IMR-90 (cell line): ENCODE data around the gene NIPAL3. TPM values are rescaled to one million over a fixed set of nuclear protein-coding genes. Genes with fewer than 3 reads are reported as not detected.

ENCODE experiments used
- ATAC-seq: fragments of 200-7000 bp; cut with Tn5 transposase; 2 replicates; pipeline ENCODE4 v1.9.1; 2020; ENCODE audit warnings: low read depth, mild to moderate bottlenecking, moderate library complexity
- BruUV-seq: library from RNA; stranded (reverse); fragments of 400-500 nt; replicated peaks from 2 replicates; lab custom pipeline; 2021; lab: Mats Ljungman, UMichigan
- CTCF ChIA-PET: fragments of 300-600 bp; formaldehyde crosslinking; extraction: SDS; loops from one replicate; lab custom pipeline; 2021; ENCODE audit warnings: antibody characterized with exemption; lab: Yijun Ruan, JAX
- POLR2A ChIA-PET: fragments of 300-600 bp; sonication (Branson Sonifier 250); formaldehyde crosslinking; loops from one replicate; lab custom pipeline; 2022; ENCODE audit warnings: antibody characterized with exemption; ENCODE audit not compliant: unreplicated experiment; lab: Charles Lee
- DNase-seq: peaks from one replicate; pipeline ENCODE4 v3.0.0; 2013
- H2AFZ ChIP-seq: replicated peaks from 2 replicates; pipeline ENCODE3; 2013; ENCODE audit warnings: low read length, mild to moderate bottlenecking; ENCODE audit not compliant: poor library complexity
- H2AK5ac ChIP-seq: 2 replicates; pipeline ENCODE4 v1.6.1; 2013; ENCODE audit warnings: low read depth, low read length, inconsistent platforms
- H2AK9ac ChIP-seq: replicated peaks from 2 replicates; pipeline ENCODE3; 2013; ENCODE audit warnings: mild to moderate bottlenecking, low read depth, low read length, moderate library complexity; ENCODE audit not compliant: poor library complexity
- H2BK120ac ChIP-seq: 2 replicates; pipeline ENCODE4 v1.6.1; 2013; ENCODE audit warnings: low read depth, low read length, inconsistent platforms
- H2BK15ac ChIP-seq: 3 replicates; pipeline ENCODE4 v1.6.1; 2013; ENCODE audit warnings: low read depth, low read length, inconsistent platforms
- H2BK20ac ChIP-seq: 2 replicates; pipeline ENCODE4 v1.6.1; 2013; ENCODE audit warnings: low read depth, mild to moderate bottlenecking, inconsistent platforms, low read length, moderate library complexity
- H2BK5ac ChIP-seq: 2 replicates; pipeline ENCODE4 v1.6.1; 2013; ENCODE audit warnings: mild to moderate bottlenecking, low read depth, low read length, inconsistent platforms; ENCODE audit not compliant: poor library complexity, severe bottlenecking
- H3K14ac ChIP-seq: replicated peaks from 2 replicates; pipeline ENCODE4 v1.6.1; 2013; ENCODE audit warnings: low read depth, low read length, inconsistent platforms
- H3K18ac ChIP-seq: 2 replicates; pipeline ENCODE4 v1.6.1; 2013; ENCODE audit warnings: low read depth, low read length, control low read depth
- H3K23ac ChIP-seq: 2 replicates; pipeline ENCODE4 v1.6.1; 2013; ENCODE audit warnings: low read depth, low read length, inconsistent platforms
- H3K27ac ChIP-seq: 2 replicates; pipeline ENCODE4 v1.5.1; 2013; ENCODE audit warnings: mild to moderate bottlenecking, control low read depth, low read length; ENCODE audit not compliant: insufficient read depth
- H3K27me3 ChIP-seq: 2 replicates; pipeline ENCODE4 v1.6.1; 2013; ENCODE audit warnings: low read length; ENCODE audit not compliant: control insufficient read depth, insufficient read depth
- H3K36me3 ChIP-seq: 2 replicates; pipeline ENCODE4 v1.6.1; 2013; ENCODE audit warnings: low read length, mixed read lengths; ENCODE audit not compliant: control insufficient read depth, insufficient read depth
- H3K4ac ChIP-seq: 2 replicates; pipeline ENCODE4 v1.6.1; 2013; ENCODE audit warnings: low read depth, low read length, inconsistent platforms
- H3K4me1 ChIP-seq: 2 replicates; pipeline ENCODE4 v1.6.1; 2013; ENCODE audit warnings: low read length, mixed read lengths; ENCODE audit not compliant: control insufficient read depth, insufficient read depth
- H3K4me2 ChIP-seq: 2 replicates; pipeline ENCODE4 v1.6.1; 2013; ENCODE audit warnings: low read depth, mild to moderate bottlenecking, control low read depth, low read length, moderate library complexity
- H3K4me3 ChIP-seq: 2 replicates; pipeline ENCODE4 v1.5.1; 2013; ENCODE audit warnings: low read depth, mild to moderate bottlenecking, control low read depth, low read length, moderate library complexity; ENCODE audit not compliant: insufficient read depth
- H3K56ac ChIP-seq: 2 replicates; pipeline ENCODE4 v1.6.1; 2013; ENCODE audit warnings: low read length, inconsistent platforms; ENCODE audit not compliant: insufficient read depth; ENCODE audit errors: extremely low read depth
- H3K79me1 ChIP-seq, 2 experiments: 2 replicates each; pipeline ENCODE4 v1.6.1; 2013; ENCODE audit warnings: low read length in 2 of 2, inconsistent platforms in 1 of 2, low read depth in 1 of 2
- H3K9ac ChIP-seq: 2 replicates; pipeline ENCODE4 v1.6.1; 2013; ENCODE audit warnings: low read depth, low read length, control low read depth
- H3K9me1 ChIP-seq: 2 replicates; pipeline ENCODE4 v1.6.1; 2013; ENCODE audit warnings: low read length, inconsistent platforms; ENCODE audit not compliant: insufficient read depth
- H3K9me3 ChIP-seq: 2 replicates; pipeline ENCODE4 v1.6.1; 2013; ENCODE audit warnings: low read length; ENCODE audit not compliant: control insufficient read depth, insufficient read depth
- H4K20me1 ChIP-seq: 2 replicates; pipeline ENCODE4 v1.6.1; 2013; ENCODE audit warnings: low read length, inconsistent platforms; ENCODE audit not compliant: insufficient read depth
- H4K5ac ChIP-seq: 2 replicates; pipeline ENCODE4 v1.6.1; 2013; ENCODE audit warnings: mild to moderate bottlenecking, low read depth, low read length, control low read depth
- H4K8ac ChIP-seq, 2 experiments: 2 replicates each; pipeline ENCODE4 v1.6.1; 2013; ENCODE audit warnings: low read depth in 2 of 2, low read length in 2 of 2, control low read depth in 1 of 2, inconsistent platforms in 1 of 2
- H4K91ac ChIP-seq: 2 replicates; pipeline ENCODE4 v1.6.1; 2013; ENCODE audit warnings: low read depth, low read length, inconsistent platforms; ENCODE audit not compliant: insufficient read depth
- CHD1 ChIP-seq: IDR thresholded peaks from 2 replicates; pipeline ENCODE4 v1.6.1; 2012; ENCODE audit warnings: low read depth, low read length, improper control_type of control experiment
- CTCF ChIP-seq: conservative IDR thresholded peaks from 2 replicates; pipeline ENCODE4 v1.5.1; 2012; ENCODE audit warnings: mild to moderate bottlenecking, low read depth, low read length, improper control_type of control experiment
- ELK1 ChIP-seq: fragments of 150-350 bp; IDR thresholded peaks from 2 replicates; pipeline ENCODE4 v1.6.1; 2016; ENCODE audit warnings: low read depth, mild to moderate bottlenecking, low read length, moderate library complexity, borderline replicate concordance
- FOS ChIP-seq: fragments of 150-350 bp; IDR thresholded peaks from 2 replicates; pipeline ENCODE4 v1.6.1; 2016; ENCODE audit warnings: low read depth, low read length
- MAFK ChIP-seq: IDR thresholded peaks from 2 replicates; pipeline ENCODE4 v1.6.1; 2012; ENCODE audit warnings: low read depth, low read length, improper control_type of control experiment
- MXI1 ChIP-seq: IDR thresholded peaks from 2 replicates; pipeline ENCODE4 v1.6.1; 2012; ENCODE audit warnings: low read depth, mild to moderate bottlenecking, low read length, moderate library complexity, borderline replicate concordance
- NFE2L2 ChIP-seq: fragments of 150-350 bp; IDR thresholded peaks from 2 replicates; pipeline ENCODE4 v1.6.1; 2016; ENCODE audit warnings: low read depth, mild to moderate bottlenecking, low read length
- POLR2A ChIP-seq: IDR thresholded peaks from 2 replicates; pipeline ENCODE4 v1.6.1; 2012; ENCODE audit warnings: mild to moderate bottlenecking, low read depth, low read length
- RAD21 ChIP-seq: IDR thresholded peaks from 2 replicates; pipeline ENCODE4 v1.6.1; 2012; ENCODE audit warnings: low read length, improper control_type of control experiment
- RCOR1 ChIP-seq: IDR thresholded peaks from 2 replicates; pipeline ENCODE4 v1.6.1; 2012; ENCODE audit warnings: mild to moderate bottlenecking, low read length, improper control_type of control experiment; ENCODE audit not compliant: insufficient replicate concordance
- RFX5 ChIP-seq: IDR thresholded peaks from 2 replicates; pipeline ENCODE4 v1.8.0; 2012; ENCODE audit warnings: low read depth, mild to moderate bottlenecking, low read length, moderate library complexity
- USF2 ChIP-seq: fragments of 150-350 bp; IDR thresholded peaks from 2 replicates; pipeline ENCODE4 v1.6.1; 2017; ENCODE audit warnings: mild to moderate bottlenecking, antibody characterized with exemption, low read length, low read depth
- WGBS, 2 experiments: methylation state at CpG; one replicate each; pipeline versions ENCODE4 v1.1.5 to v1.1.7; 2013; ENCODE audit warnings: missing lambda C conversion rate in 2 of 2; ENCODE audit not compliant: insufficient read length in 1 of 2; ENCODE audit errors: extremely low coverage in 2 of 2; 5-methylcytosine and 5-hydroxymethylcytosine counted together
- dilution Hi-C: fragments of 300-500 bp; cut with HindIII; formaldehyde crosslinking; loops from one replicate; pipeline ENCODE4 v1.14.3; 2018; ENCODE audit warnings: low sequenced_read_pairs; ENCODE audit not compliant: unreplicated experiment
- in situ Hi-C: fragments of 300-500 bp; cut with MboI; formaldehyde crosslinking; loops from 3 replicates; pipeline ENCODE4 v1.14.3; 2019; ENCODE audit warnings: low sequenced_read_pairs, inconsistent platforms, mixed read lengths
- intact Hi-C: fragments of 100-400 bp; cut with micrococcal nuclease; formaldehyde crosslinking; loops from 2 replicates; pipeline ENCODE4 v1.10.0; 2022
- polyA plus RNA-seq, 3 experiments: library from polyadenylated mRNA; depleted of rRNA; stranded (reverse); fragments of >200 nt; gene quantifications; 2 replicates each; pipeline ENCODE4 v1.2.3, GENCODE V29; 2012; ENCODE audit warnings: low replicate concordance in 1 of 3
- total RNA-seq: library from RNA; depleted of rRNA; stranded (reverse); fragments of >200 nt; gene quantifications from 2 replicates; pipeline ENCODE4 v1.2.3, GENCODE V29; 2012

NIPAL3 gene
- total and polyA plus RNA-seq, 2 of the 4 experiments (the other 2 are of a cell fraction), result 55.0 to 123 TPM

- no peak overlapping the region for H4K5ac ChIP-seq
- H2AK5ac ChIP-seq, result no peak overlapping the region
Observed at GRCh38 chr1:24386931-24387330, 28.7 kb upstream of the NIPAL3 start.

More at GRCh38 chr1:24386931-24387330, 28.7 kb upstream of the NIPAL3 start:
- Histone ChIP-seq H3K27ac (no peak overlapping the region), H2BK120ac (no peak overlapping the region), H3K27me3 (no peaks in the 10 kb centered on the region), H3K4ac (no peak overlapping the region), H3K56ac (no peak overlapping the region), H2AK9ac (no peak overlapping the region), H3K36me3 (no peaks in the 10 kb centered on the region), H4K8ac (no peak overlapping the region), H2BK20ac (no peak overlapping the region), H2AFZ (no peak overlapping the region), H4K20me1 (peaks cover 4% of the 10 kb centered on the region; the same call in 1 of the 2 replicates), H3K9me1 (peaks cover 19% of the 10 kb centered on the region), H3K23ac (no peak overlapping the region), H3K4me2 (no peak overlapping the region), H3K9ac (no peak overlapping the region), H2BK5ac (no peak overlapping the region), H3K4me1 (peaks cover 14% of the 10 kb centered on the region), H3K14ac (no peak overlapping the region), H4K91ac (no peak overlapping the region), H3K18ac (no peak overlapping the region), H3K4me3 (no peak overlapping the region), H3K9me3 (no peaks in the 10 kb centered on the region), H2BK15ac (no peak overlapping the region), H3K79me1 (peaks cover 0 to 14% of the 10 kb centered on the region in 2 experiments; a peak in 1 of 4 replicates)
- WGBS, 2 experiments, result 100% methylated on average over 2 of the region's 11 CpGs; no CpG with 5 or more reads in 1 of the 2 experiments
- dilution Hi-C loops, result no loop called here
- DNase-seq, result no peak
- ATAC-seq, result no peak
- CTCF ChIA-PET, result interaction anchor here (4.6 kb wide), 1 partner anchor 185 kb away, joined by 18 read pairs; no protein-coding TSS in a partner anchor
- in situ Hi-C loops, result no loop called here
- POLR2A ChIA-PET, result no interaction called here
- intact Hi-C loops, result loop anchor here (10.0 kb wide), 1 partner anchor 92 kb away; no protein-coding TSS in a partner anchor
- BruUV-seq, result no TSS peak
- TF ChIP-seq CTCF, result no peak
- no peak for TF ChIP-seq RCOR1
- no peak for TF ChIP-seq CHD1
- no peak for TF ChIP-seq MXI1
- no peak for TF ChIP-seq NFE2L2
- no peak for TF ChIP-seq RAD21
- TF ChIP-seq FOS, result no peak
- TF ChIP-seq USF2, result no peak
- TF ChIP-seq POLR2A, result no peak
- no peak for TF ChIP-seq RFX5
- no peak for TF ChIP-seq ELK1
- no peak for TF ChIP-seq MAFK
